Measurements from ENCODE around the gene IFI6.
"Not testable (repeated sequence)": the region's sequence is repeated elsewhere in the genome, so short reads cannot be mapped to it uniquely, and the experiment has no call there.

GRCh38 chr1:27640514-27640913, 31.5 kb downstream of the IFI6 start:
- not testable (repeated sequence) for TF ChIP-seq SMC3 (IDR thresholded peaks at IDR 0.05; ENCODE audit: low read depth, low read length); CTCF (conservative IDR thresholded peaks at IDR 0.05; ENCODE audit: low read depth, low read length); MXI1 (IDR thresholded peaks at IDR 0.05; ENCODE audit: borderline replicate concordance, low read depth, low read length); POLR2A (IDR thresholded peaks at IDR 0.05; ENCODE audit: low read depth, low read length); CEBPB (IDR thresholded peaks at IDR 0.05; ENCODE audit: low read depth, low read length); RAD21 (IDR thresholded peaks at IDR 0.05; ENCODE audit: low read length); USF2 (IDR thresholded peaks at IDR 0.05; ENCODE audit: low read depth, low read length); MAFK (IDR thresholded peaks at IDR 0.05; ENCODE audit: low read depth, low read length); RFX5 (IDR thresholded peaks at IDR 0.05; ENCODE audit: low read depth, low read length); ELK1 (IDR thresholded peaks at IDR 0.05; ENCODE audit: borderline replicate concordance, low read depth, low read length); FOS (IDR thresholded peaks at IDR 0.05; ENCODE audit: low read depth, low read length); CHD1 (IDR thresholded peaks at IDR 0.05; ENCODE audit: low read depth, low read length); BHLHE40 (IDR thresholded peaks at IDR 0.05; ENCODE audit: low read depth, low read length)
